ENCODE data around the gene SYNM. TPM values are rescaled to one million over a fixed set of nuclear protein-coding genes. Genes with fewer than 3 reads are reported as not detected.
A peak's percentile ranks its signal among the peaks of the same experiment; 100 is the strongest.

Gene SYNM
- polyA plus RNA-seq, 3 donors from 2014 or later: not detected

DNA sequence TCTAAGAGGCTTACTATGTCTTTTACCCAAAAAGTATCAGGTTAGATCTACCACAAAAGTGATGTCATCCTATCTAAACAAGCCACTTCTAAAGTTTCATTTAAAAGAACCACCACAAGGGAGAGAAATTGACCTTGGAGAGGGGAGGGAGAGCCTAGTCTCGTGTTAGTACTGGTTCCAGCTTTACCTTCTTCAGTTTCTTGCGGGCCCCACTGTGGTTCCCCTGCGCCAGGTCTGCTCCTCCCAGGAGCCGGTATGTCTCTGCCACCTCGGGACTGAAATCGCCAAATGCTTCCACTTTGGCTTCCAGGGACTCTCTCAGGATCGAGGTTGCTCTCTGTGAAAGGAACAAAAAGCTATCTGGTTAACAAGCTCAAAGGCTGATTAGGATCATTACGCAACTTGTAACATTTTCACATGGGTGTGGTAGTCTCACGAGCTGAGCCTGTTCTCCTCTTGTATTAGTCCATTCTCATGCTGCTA, 51.1 kb downstream of the SYNM start:
- Mint-ChIP-seq H3K27me3 (ENCODE audit: low read depth in 3 of 3) (peaks cover 0 to 4% (median 2%) of the 10 kb centered on the region in 3 donors), H3K9me3 (no peaks in the 10 kb centered on the region), H3K4me1 (no peaks in the 10 kb centered on the region), H3K4me3 (no peak overlapping the region), H3K27ac (no peak overlapping the region), H3K36me3 (no peaks in the 10 kb centered on the region)
- DNase-seq: no peak

GRCh38 chr15:99157456-99157855, 52.6 kb downstream of the SYNM start:
- no peak for DNase-seq
- H3K4me1 Mint-ChIP-seq: no peaks in the 10 kb centered on the region
- no peak overlapping the region for H3K27ac Mint-ChIP-seq
- H3K4me3 Mint-ChIP-seq: no peak overlapping the region
- peaks cover 0 to 4% (median 0%) of the 10 kb centered on the region in 3 donors for H3K27me3 Mint-ChIP-seq (ENCODE audit: low read depth in 3 of 3)
- no peaks in the 10 kb centered on the region for H3K9me3 Mint-ChIP-seq
- H3K36me3 Mint-ChIP-seq: no peaks in the 10 kb centered on the region

- Mint-ChIP-seq H3K9me3 (no peaks in the 10 kb centered on the region), H3K4me1 (peaks cover 0 to 2% of the 10 kb centered on the region in 2 donors), H3K27ac (no peak overlapping the region), H3K4me3 (no peak overlapping the region), H3K36me3 (no peaks in the 10 kb centered on the region), H3K27me3 (ENCODE audit: low read depth in 3 of 3) (peaks cover 0 to 4% (median 0%) of the 10 kb centered on the region in 3 donors)
- DNase-seq: no peak
Measured at GRCh38 chr15:99158626-99159412, 53.9 kb downstream of the SYNM start.

DNA sequence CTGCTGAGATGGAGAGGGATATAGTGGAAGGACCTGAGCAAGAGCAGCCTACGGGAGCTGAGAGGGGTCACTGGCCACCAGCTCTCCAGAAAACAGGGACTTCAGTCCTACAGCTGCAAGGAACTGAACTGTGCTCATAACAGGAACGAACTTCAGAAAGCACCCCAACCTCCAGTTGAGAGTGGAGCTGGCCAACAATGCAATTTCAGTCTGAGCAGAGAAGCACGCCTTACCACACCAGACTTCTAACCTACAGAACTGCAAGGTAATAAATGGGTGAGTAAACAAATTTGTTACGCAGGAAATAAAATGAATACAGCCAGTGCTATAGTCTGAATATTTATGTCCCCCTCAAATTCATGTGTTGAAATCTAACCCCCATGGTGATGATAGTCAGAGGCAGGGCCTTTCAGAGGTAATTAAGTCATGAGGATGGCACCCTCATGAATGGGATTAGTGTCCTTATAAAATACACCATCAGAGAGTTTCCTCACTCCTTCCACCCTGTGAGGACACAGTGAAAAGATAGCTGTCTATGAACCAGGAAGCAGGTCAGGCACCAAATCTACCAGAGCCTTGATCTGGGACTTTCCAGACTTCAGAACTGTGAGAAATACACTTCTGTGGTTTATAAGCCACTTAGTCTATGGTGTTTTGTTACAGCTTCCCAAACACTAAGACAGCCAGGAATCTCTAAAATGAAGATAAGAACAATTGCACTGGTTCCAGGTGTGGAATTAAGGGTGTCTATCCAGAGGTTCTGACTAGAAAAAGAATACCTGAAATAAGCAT, 58.6 kb downstream of the SYNM start:
- H3K4me1 Mint-ChIP-seq: peaks cover 0 to 2% of the 10 kb centered on the region in 2 donors
- no peak overlapping the region for H3K27ac Mint-ChIP-seq
- no peaks in the 10 kb centered on the region for H3K36me3 Mint-ChIP-seq
- H3K27me3 Mint-ChIP-seq (ENCODE audit: low read depth in 3 of 3): peaks cover 0 to under 1% (median 0%) of the 10 kb centered on the region in 3 donors
- no peak for DNase-seq
- no peak overlapping the region for H3K4me3 Mint-ChIP-seq
- no peaks in the 10 kb centered on the region for H3K9me3 Mint-ChIP-seq

GRCh38 chr15:99164119-99164518, 59.2 kb downstream of the SYNM start:
- Mint-ChIP-seq H3K4me3 (no peak overlapping the region), H3K36me3 (no peaks in the 10 kb centered on the region), H3K27ac (no peak overlapping the region), H3K9me3 (no peaks in the 10 kb centered on the region), H3K27me3 (ENCODE audit: low read depth in 3 of 3) (no peaks in the 10 kb centered on the region), H3K4me1 (peaks cover 0 to 2% of the 10 kb centered on the region in 2 donors)
- no peak for DNase-seq

- H3K27me3 Mint-ChIP-seq (ENCODE audit: low read depth in 3 of 3): no peaks in the 10 kb centered on the region
- H3K4me3 Mint-ChIP-seq: no peak overlapping the region
- peaks cover 0 to 2% of the 10 kb centered on the region in 2 donors for H3K4me1 Mint-ChIP-seq
- DNase-seq: no peak
- no peaks in the 10 kb centered on the region for H3K36me3 Mint-ChIP-seq
- no peak overlapping the region for H3K27ac Mint-ChIP-seq
- H3K9me3 Mint-ChIP-seq: no peaks in the 10 kb centered on the region
Measured at GRCh38 chr15:99165020-99165790, 60.3 kb downstream of the SYNM start.

DNA sequence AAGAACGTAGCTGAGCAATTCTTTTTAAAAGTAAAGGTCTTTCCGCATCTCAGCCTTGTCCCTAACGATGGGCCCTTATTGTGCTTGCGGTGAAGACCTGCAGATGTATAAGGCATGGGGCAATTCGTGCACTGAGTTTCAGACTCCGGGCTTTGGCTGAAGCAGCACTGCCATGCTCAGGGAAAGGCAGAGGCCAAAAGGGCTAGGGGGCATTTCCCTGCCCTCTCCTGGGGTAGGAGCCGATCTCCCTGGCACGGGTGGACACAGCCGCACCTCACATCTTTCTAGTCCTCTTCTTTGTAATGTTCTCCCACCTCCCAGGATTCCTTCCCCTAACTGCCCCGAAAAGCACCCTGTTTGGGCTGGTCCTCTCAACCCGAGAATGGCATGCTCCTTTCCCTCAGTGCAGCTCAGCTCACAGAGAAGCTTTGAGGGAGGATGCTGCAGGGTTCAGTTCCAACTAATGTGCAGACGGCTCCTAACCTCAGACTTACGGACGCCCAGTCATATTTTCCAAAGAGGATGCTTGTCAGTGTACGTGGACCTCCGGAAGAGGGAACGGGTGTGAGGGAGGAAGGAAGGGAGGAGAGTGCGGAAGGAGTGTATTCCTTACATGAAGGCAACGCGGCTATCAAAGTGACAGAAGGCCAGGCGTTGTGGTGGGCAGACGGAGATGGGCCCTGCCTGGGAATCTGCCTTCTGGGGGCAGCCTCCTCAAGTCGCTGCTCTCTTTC, 61.2 kb downstream of the SYNM start:
- Mint-ChIP-seq H3K4me1 (peaks cover 0 to 2% of the 10 kb centered on the region in 2 donors), H3K27ac (no peak overlapping the region), H3K27me3 (ENCODE audit: low read depth in 3 of 3) (no peaks in the 10 kb centered on the region), H3K9me3 (no peaks in the 10 kb centered on the region), H3K4me3 (no peak overlapping the region), H3K36me3 (no peaks in the 10 kb centered on the region)
- no peak for DNase-seq

- no peak overlapping the region for H3K4me3 Mint-ChIP-seq
- no peaks in the 10 kb centered on the region for H3K9me3 Mint-ChIP-seq
- no peak overlapping the region for H3K27ac Mint-ChIP-seq
- no peak for DNase-seq
- H3K27me3 Mint-ChIP-seq (ENCODE audit: low read depth in 3 of 3): no peaks in the 10 kb centered on the region
- no peaks in the 10 kb centered on the region for H3K36me3 Mint-ChIP-seq
- H3K4me1 Mint-ChIP-seq: peaks cover 0 to 2% of the 10 kb centered on the region in 2 donors
Measured at GRCh38 chr15:99167201-99167600, 62.3 kb downstream of the SYNM start.

DNA sequence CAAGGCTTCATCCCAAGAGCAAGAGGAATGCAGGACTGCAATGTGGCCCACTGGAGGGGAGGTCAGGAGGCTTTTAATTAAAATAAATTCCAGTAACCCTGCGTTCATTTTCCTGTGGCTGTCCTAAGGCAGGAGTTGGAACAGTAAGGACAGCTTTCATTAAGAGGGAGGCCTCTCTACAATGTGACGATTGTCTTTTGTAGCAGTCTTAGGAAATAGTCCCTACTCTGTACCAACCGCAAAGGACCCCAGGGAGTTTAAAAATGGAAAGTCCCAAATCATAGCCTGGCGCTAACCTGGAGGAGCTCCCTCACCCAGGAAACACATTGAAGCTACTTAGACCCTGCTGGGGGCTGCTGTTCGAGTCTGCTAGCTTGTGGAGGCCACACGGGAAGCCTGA, 62.8 kb downstream of the SYNM start:
- Mint-ChIP-seq H3K9me3 (no peaks in the 10 kb centered on the region), H3K4me1 (peaks cover 0 to 2% of the 10 kb centered on the region in 2 donors), H3K4me3 (no peak overlapping the region), H3K27me3 (ENCODE audit: low read depth in 3 of 3) (no peaks in the 10 kb centered on the region), H3K27ac (no peak overlapping the region), H3K36me3 (no peaks in the 10 kb centered on the region)
- DNase-seq: no peak

GRCh38 chr15:99168601-99169580, 64.0 kb downstream of the SYNM start:
- H3K4me3 Mint-ChIP-seq: peak overlapping the region in 1 of 5 donors; percentile 13
- no peak for DNase-seq
- no peaks in the 10 kb centered on the region for H3K36me3 Mint-ChIP-seq
- H3K9me3 Mint-ChIP-seq: no peaks in the 10 kb centered on the region
- no peaks in the 10 kb centered on the region for H3K27me3 Mint-ChIP-seq (ENCODE audit: low read depth in 3 of 3)
- H3K4me1 Mint-ChIP-seq: no peaks in the 10 kb centered on the region
- H3K27ac Mint-ChIP-seq: no peak overlapping the region

DNA sequence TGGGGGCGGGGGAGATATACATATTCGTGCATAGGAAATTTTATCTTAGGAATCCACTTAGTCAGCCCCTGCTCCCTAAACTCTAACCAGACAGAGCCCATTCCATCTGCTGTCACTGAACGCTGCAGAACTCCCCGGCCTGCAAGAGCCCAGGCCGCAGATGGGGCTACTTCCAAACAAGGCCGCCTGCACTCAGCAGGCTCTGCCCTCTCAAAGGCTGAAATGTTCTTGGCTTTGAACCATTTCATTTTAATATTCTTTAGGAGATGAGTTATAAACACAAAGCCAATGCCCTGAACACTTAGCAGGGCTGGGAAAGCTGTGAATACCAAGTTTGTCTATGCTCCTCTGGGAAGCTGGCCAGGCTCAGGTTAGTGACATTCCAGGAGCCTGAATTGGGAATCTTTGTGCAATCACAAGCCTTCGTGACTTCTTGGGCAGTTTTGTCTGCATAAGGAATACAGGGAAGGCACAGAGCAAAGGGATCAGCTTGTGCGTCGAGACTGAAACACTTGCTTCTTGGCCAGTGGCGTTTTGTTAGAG, 65.0 kb downstream of the SYNM start:
- H3K27ac Mint-ChIP-seq: no peak overlapping the region
- no peaks in the 10 kb centered on the region for H3K27me3 Mint-ChIP-seq (ENCODE audit: low read depth in 3 of 3)
- no peaks in the 10 kb centered on the region for H3K36me3 Mint-ChIP-seq
- no peak overlapping the region for H3K4me3 Mint-ChIP-seq
- DNase-seq: no peak
- H3K9me3 Mint-ChIP-seq: no peaks in the 10 kb centered on the region
- no peaks in the 10 kb centered on the region for H3K4me1 Mint-ChIP-seq

- no peak overlapping the region for H3K4me3 Mint-ChIP-seq
- H3K36me3 Mint-ChIP-seq: no peaks in the 10 kb centered on the region
Measured at GRCh38 chr15:99170476-99171065, 65.7 kb downstream of the SYNM start.

More at GRCh38 chr15:99170476-99171065, 65.7 kb downstream of the SYNM start:
- Mint-ChIP-seq H3K9me3 (no peaks in the 10 kb centered on the region), H3K4me1 (no peaks in the 10 kb centered on the region), H3K27ac (no peak overlapping the region), H3K27me3 (ENCODE audit: low read depth in 3 of 3) (no peaks in the 10 kb centered on the region)
- DNase-seq: no peak
